ENCODE measurements around the gene RWDD2A. TPM values are rescaled to one million over a fixed set of nuclear protein-coding genes. Genes with fewer than 3 reads are reported as not detected.

The RWDD2A gene
- total RNA-seq, 1 donor from 2014 or later: 3.9 TPM

- no peak for DNase-seq
- H3K4me3 ChIP-seq: no peak overlapping the region
- no peaks in the 10 kb centered on the region for H3K9me3 ChIP-seq
- peaks cover 13% of the 10 kb centered on the region for H3K36me3 ChIP-seq
- no peak overlapping the region for H3K27ac ChIP-seq
- ATAC-seq: no peak
- H3K4me1 ChIP-seq: peaks cover 7% of the 10 kb centered on the region
- intact Hi-C loops (cut with DNase I): no loop called here
- no peaks in the 10 kb centered on the region for H3K27me3 ChIP-seq (ENCODE audit: low read depth)
- TF ChIP-seq CTCF (IDR thresholded peaks at IDR 0.05): no peak
These were observed 6.2 kb downstream of the RWDD2A start for GRCh38 chr6:83199173-83199862.

GRCh38 chr6:83199863-83200225 lies 6.7 kb downstream of the RWDD2A start:
- peaks cover 6% of the 10 kb centered on the region for H3K4me1 ChIP-seq
- no peak overlapping the region for H3K27ac ChIP-seq
- peaks cover 13% of the 10 kb centered on the region for H3K36me3 ChIP-seq
- no peak overlapping the region for H3K4me3 ChIP-seq
- H3K9me3 ChIP-seq: no peaks in the 10 kb centered on the region
- intact Hi-C loops (cut with DNase I): no loop called here
- H3K27me3 ChIP-seq (ENCODE audit: low read depth): no peaks in the 10 kb centered on the region
- ATAC-seq: no peak
- DNase-seq: no peak
- TF ChIP-seq CTCF (IDR thresholded peaks at IDR 0.05): no peak

GRCh38 chr6:83202031-83202430 lies 8.9 kb downstream of the RWDD2A start:
- no peaks in the 10 kb centered on the region for H3K9me3 ChIP-seq
- no peaks in the 10 kb centered on the region for H3K4me1 ChIP-seq
- intact Hi-C loops (cut with DNase I): no loop called here
- no peak overlapping the region for H3K4me3 ChIP-seq
- DNase-seq (no peak), ATAC-seq (no peak)
- H3K36me3 ChIP-seq: peaks cover 4% of the 10 kb centered on the region
- H3K27ac ChIP-seq: no peak overlapping the region
- TF ChIP-seq CTCF (IDR thresholded peaks at IDR 0.05): no peak
- H3K27me3 ChIP-seq (ENCODE audit: low read depth): no peaks in the 10 kb centered on the region

- ATAC-seq (peak; percentile 86 to 91), DNase-seq (no peak)
- H3K4me1 ChIP-seq: no peaks in the 10 kb centered on the region
- no peaks in the 10 kb centered on the region for H3K9me3 ChIP-seq
- TF ChIP-seq CTCF (IDR thresholded peaks at IDR 0.05): peak; percentile 85
- intact Hi-C loops (cut with DNase I): no loop called here
- no peak overlapping the region for H3K27ac ChIP-seq
- H3K4me3 ChIP-seq: no peak overlapping the region
- H3K36me3 ChIP-seq: no peaks in the 10 kb centered on the region
- no peaks in the 10 kb centered on the region for H3K27me3 ChIP-seq (ENCODE audit: low read depth)
These were observed 22.2 kb downstream of the RWDD2A start for GRCh38 chr6:83215131-83216047.

- DNase-seq: no peak
- no peak overlapping the region for H3K27ac ChIP-seq
- H3K4me1 ChIP-seq: no peaks in the 10 kb centered on the region
- intact Hi-C loops (cut with DNase I): no loop called here
- no peak for ATAC-seq
- no peaks in the 10 kb centered on the region for H3K9me3 ChIP-seq
- no peaks in the 10 kb centered on the region for H3K36me3 ChIP-seq
- no peak overlapping the region for H3K4me3 ChIP-seq
- TF ChIP-seq CTCF (IDR thresholded peaks at IDR 0.05): no peak
- no peaks in the 10 kb centered on the region for H3K27me3 ChIP-seq (ENCODE audit: low read depth)
These were observed 23.6 kb downstream of the RWDD2A start for GRCh38 chr6:83216806-83217205.
